GDM1 (cell line): ENCODE data around the gene PHLDB1.
"Not testable (repeated sequence)": the region's sequence is repeated elsewhere in the genome, so short reads cannot be mapped to it uniquely, and the experiment has no call there.

ENCODE experiments used
- DNase-seq: peaks from one replicate; lab custom pipeline; 2025; lab: John Stamatoyannopoulos, UW

The PHLDB1 gene

GRCh38 chr11:118659314-118659952 is 52.0 kb downstream of the PHLDB1 start:
- peak; percentile 77 for DNase-seq

- no peak for DNase-seq
These were observed 52.7 kb downstream of the PHLDB1 start for GRCh38 chr11:118659953-118660680.

DNA sequence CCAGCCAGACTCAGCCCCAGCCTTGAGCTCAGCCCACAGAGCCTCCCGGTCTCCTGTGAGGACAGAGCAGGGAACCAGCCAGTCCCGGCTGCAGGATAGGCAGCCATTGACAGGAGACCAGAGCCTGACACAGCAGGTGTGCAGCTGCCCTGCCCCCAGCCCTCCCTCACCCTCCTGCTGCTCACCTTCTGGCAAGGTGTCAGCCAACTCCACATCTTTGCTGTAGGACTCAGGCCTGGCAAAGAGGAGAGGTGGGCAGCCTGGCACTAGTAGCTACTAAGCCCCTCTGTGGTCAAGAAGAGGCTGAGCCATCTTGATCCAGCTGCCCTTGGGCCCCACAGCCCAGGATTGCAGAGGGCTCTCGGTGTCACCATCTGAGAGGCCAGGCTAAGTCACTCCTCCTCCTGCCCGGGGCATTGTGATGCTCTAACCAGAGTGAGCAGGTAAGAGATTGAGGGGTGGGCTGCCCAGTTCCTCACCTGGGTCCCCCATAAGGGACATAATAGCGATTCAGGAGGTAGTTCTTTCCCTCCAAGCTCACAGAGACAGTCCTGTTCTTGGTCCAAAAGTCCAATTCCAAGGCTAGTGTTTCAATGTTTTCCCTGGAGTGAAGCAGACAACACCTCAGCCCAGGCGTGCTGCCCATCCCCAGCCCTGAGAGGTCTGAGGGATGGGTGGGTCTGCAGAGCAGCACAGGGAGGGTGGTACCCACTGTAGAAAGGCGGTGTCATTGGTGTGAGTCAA is 53.4 kb downstream of the PHLDB1 start:
- no peak for DNase-seq

DNA sequence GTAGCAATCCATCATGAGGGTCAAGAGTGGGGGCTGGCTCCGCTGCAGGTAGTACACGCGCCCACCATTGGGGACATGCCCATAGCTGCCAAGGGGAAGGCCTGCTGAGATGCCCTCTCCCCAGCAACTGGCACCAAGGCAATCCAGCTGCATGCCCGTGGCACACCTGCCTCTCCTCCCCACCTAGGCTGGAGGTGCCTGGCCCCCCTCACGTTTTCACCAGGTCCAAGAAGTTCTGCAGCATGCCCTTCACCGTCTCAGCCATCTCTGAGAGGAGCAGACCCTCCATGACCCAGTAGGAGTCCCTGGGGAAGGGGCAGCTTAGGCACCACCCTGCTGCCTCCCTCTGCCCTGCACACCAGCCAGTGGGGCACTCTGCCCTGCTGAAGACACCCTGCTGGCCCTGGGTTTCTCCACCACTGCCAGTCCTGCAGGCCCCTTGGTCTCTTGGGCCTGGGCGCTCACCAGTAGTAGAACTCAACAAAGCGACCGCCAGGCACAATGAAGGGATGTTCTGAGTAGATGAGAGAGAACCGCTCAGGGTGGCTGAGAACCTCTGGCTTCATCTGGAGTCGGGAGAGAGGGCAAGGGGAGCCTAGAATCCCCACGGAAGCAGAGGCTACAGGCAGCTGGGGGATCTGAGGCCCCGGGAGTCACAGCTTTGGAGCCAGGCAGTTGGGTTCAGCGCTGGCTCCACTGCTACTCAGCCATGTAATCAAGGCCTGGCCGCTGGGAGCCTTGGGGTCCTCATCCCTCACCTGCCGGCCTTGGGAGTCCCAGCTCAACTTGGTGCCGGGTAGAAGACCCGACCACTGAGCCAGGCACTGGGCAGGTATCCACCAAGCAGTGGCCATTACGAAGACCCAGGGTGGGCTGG is 54.2 kb downstream of the PHLDB1 start:
- DNase-seq = no peak

- DNase-seq = no peak
These were observed 55.2 kb downstream of the PHLDB1 start for GRCh38 chr11:118662401-118663271.

- DNase-seq = no peak
These were observed 56.0 kb downstream of the PHLDB1 start for GRCh38 chr11:118663381-118663780.

DNA sequence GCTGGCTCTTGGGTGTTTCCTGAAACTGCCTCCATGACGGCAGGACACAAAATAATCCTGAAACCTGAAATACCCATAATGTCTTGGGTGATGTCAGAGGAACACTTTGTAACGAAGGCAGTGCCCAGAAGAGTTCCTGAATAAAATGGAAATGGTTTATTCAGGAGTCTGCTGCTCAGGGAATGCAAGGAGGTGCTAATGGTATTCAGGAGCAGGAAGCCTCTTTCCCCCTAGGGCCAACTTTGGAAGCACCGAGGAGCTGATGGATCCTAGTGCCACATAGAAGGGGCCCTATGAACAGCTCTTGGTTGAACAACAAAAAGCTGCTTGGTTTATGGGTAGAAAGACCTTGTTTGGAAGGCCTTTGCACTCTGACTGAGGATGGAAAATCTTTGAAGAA is 56.5 kb downstream of the PHLDB1 start:
- DNase-seq = no peak

DNA sequence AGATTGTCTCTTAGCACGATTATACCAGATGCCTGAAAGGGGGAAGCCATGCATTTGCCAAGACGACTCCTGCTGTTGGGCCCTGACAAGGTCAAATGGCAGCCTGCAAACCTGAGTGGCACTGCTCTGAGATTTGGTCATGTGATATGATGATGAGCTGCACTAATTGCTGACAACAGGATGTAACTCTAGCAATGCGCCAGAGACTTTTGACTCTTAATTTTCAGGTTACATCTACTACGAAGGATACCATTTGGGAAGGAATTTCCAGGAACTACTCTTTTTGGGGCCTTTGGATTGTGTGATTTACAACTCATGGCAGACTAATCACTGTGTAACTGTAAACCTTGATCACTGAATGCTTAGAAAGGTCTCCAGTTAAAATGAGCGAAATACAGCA is 59.0 kb downstream of the PHLDB1 start:
- no peak for DNase-seq

DNA sequence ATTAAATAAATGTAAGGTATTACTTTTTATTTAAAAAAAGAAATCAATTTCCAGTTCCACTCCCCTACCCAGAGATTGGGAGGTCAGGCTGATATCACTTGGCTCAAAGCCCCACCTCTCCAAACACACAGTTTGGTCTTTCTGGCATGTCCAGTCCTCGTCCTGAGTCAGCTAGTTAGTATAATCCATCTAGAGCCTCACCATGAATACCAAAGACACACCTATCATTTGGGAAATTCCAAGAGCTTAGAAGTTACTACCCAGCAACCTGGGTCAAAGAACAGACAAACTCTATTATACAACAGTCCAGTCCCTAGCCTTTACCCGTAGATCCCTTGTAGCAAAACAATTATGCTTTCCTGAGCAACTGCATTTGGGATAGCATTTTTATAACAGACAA is 62.6 kb downstream of the PHLDB1 start:
- no peak for DNase-seq

GRCh38 chr11:118671254-118671653 is 63.8 kb downstream of the PHLDB1 start:
- no peak for DNase-seq

- DNase-seq = no peak
These were observed 65.4 kb downstream of the PHLDB1 start for GRCh38 chr11:118672846-118673245.

- no peak for DNase-seq
These were observed 66.1 kb downstream of the PHLDB1 start for GRCh38 chr11:118673361-118674081.

DNA sequence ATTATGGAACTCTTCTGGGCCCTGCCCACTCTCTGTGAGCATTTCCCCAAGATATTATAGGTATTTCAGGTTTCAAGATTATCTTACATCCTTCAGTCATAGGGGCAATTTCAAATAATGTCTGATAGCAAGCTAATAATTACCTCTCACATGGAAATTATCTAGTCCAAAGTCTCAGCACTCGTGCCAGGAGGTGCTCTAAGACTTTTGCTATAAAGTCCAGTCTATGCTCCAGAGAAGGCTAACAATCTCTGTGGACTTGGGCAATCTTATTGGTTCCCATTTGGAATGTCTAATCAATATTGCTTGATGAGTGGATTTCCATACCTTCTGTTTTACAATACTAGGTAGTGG is 66.6 kb downstream of the PHLDB1 start:
- DNase-seq = no peak

GRCh38 chr11:118677977-118678376 is 70.6 kb downstream of the PHLDB1 start:
- DNase-seq = no peak

DNA sequence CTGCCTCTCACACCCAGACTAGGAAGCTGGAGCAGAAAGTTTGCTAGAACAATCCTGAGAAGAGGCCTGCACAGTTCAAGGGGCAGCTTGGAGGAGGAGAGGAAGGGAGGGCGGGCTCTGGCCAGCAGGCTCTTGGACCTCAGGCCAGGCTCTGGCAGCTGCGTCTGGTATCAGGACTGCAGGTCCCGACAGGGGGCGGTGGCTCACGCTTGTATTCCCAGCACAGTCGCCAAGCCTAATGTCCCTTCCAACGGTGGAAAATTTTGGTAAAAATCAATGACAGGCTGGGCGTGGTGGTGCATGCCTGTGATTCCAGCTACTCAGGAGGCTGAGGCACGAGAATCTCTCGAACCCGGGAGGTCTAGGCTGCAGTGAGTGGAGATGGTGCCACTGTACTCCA is 71.5 kb downstream of the PHLDB1 start:
- not testable (repeated sequence) for DNase-seq

DNA sequence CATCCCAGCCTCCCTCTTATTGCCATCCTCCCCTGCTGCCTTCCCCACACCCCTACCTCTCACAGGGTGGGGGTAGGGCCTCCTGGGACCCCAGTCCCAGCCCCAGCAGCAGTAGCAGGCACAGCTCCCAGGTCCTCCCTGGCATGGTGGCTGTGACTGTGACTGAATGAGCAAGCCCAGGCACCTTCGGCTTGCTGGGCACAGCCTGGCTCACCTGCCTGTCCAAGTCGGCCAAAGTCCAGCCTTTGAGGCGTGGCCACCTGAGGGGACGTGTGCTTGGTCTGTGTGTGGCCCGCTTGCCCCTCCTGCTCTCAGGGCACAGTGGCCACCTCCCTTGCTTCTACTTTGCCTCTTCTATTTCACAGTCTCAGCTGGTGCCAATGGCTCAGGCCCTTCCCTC is 72.1 kb downstream of the PHLDB1 start, which contains the start of gene TREH:
TREH (minus strand) TSS at position 168 of the 400 bp plus-strand sequence; CDS start at position 145, 23 bp downstream.
- DNase-seq = no peak

GRCh38 chr11:118682372-118682771 is 75.0 kb downstream of the PHLDB1 start:
- DNase-seq = no peak

DNA sequence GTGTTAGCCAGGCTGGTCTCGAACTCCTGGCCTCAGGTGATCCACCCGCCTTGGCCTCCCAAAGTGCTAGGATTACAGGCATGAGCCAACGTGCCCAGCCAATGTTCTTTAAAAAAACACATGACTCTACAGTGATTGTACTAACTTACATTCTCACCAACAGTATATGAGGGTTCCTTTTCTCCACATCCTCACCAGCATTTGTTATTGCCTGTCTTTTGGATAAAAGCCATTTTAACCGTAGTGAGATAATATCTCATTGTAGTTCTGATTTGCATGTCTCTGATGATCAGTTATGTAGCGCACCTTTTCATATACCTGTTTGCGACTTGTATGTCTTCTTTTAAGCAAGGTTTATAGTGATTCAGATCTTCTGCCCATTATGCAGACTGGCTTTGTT is 75.5 kb downstream of the PHLDB1 start:
- not testable (repeated sequence) for DNase-seq

- DNase-seq = no peak
These were observed 76.8 kb downstream of the PHLDB1 start for GRCh38 chr11:118684187-118684586.

DNA sequence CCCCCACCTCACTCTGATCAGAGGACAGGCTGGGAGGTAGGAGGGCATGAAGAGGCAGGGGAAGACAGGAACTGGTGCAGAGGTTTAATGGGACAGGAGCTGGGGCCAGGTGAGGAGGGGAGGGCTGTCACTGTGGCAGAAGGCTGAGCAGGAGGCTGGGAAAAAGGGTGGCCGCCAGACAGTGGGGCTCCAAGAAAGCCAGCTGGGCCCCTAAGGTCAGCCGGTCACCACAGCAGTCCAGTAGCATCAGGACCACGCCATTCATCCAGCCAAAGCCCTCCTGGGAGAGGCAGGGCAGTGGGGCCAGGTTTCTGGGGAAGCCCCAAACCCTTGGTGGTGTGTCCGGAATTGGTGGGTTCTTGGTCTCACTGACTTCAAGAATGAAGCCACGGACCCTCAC is 80.5 kb downstream of the PHLDB1 start:
- no peak for DNase-seq
